HEK293 (cell line): ENCODE measurements around the gene KIF18B.

Source experiments
- MYNN ChIP-seq: fragments of 450-650 bp; formaldehyde crosslinking; IDR thresholded peaks from 2 replicates; pipeline ENCODE4 v1.5.1; 2016; ENCODE audit warnings: missing biosample characterization, missing genetic modification characterization, borderline replicate concordance
- SP3 ChIP-seq: fragments of 450-650 bp; formaldehyde crosslinking; IDR thresholded peaks from 2 replicates; pipeline ENCODE4 v1.5.1; 2016; ENCODE audit warnings: missing biosample characterization, missing genetic modification characterization
- TCF7L2 ChIP-seq: IDR thresholded peaks from 2 replicates; pipeline ENCODE4 v1.6.1; 2011; ENCODE audit warnings: low read depth, mild to moderate bottlenecking, inconsistent platforms, low read length, moderate library complexity, borderline replicate concordance
- YY1 ChIP-seq: fragments of 450-650 bp; formaldehyde crosslinking; IDR thresholded peaks from 2 replicates; pipeline ENCODE4 v1.5.1; 2018; ENCODE audit warnings: missing biosample characterization, missing genetic modification characterization
- ZNF112 ChIP-seq: fragments of 450-650 bp; formaldehyde crosslinking; IDR thresholded peaks from 2 replicates; pipeline ENCODE4 v1.5.0; 2017; ENCODE audit warnings: missing biosample characterization, missing genetic modification characterization
- ZNF510 ChIP-seq: fragments of 450-650 bp; formaldehyde crosslinking; IDR thresholded peaks from 2 replicates; pipeline ENCODE4 v1.5.1; 2018; ENCODE audit warnings: mild to moderate bottlenecking, missing genetic modification characterization, missing biosample characterization; ENCODE audit not compliant: insufficient replicate concordance
- ZNF792 ChIP-seq: fragments of 450-650 bp; formaldehyde crosslinking; IDR thresholded peaks from 2 replicates; pipeline ENCODE4 v1.5.1; 2016; ENCODE audit warnings: missing biosample characterization, missing genetic modification characterization
- TF ChIP-seq, protein P1 (sequence below): fragments of 450-650 bp; formaldehyde crosslinking; IDR thresholded peaks from 2 replicates; pipeline ENCODE4 v1.5.1; 2016; ENCODE audit warnings: missing biosample characterization, missing genetic modification characterization
- TF ChIP-seq, protein P2 (sequence below): fragments of 450-650 bp; formaldehyde crosslinking; IDR thresholded peaks from 2 replicates; pipeline ENCODE4 v1.5.1; 2016; ENCODE audit warnings: missing biosample characterization, missing genetic modification characterization, borderline replicate concordance
- TF ChIP-seq, protein P3 (sequence below): fragments of 450-650 bp; formaldehyde crosslinking; IDR thresholded peaks from 2 replicates; pipeline ENCODE4 v1.5.1; 2016; ENCODE audit warnings: missing biosample characterization, missing genetic modification characterization, low read depth

DNA sequence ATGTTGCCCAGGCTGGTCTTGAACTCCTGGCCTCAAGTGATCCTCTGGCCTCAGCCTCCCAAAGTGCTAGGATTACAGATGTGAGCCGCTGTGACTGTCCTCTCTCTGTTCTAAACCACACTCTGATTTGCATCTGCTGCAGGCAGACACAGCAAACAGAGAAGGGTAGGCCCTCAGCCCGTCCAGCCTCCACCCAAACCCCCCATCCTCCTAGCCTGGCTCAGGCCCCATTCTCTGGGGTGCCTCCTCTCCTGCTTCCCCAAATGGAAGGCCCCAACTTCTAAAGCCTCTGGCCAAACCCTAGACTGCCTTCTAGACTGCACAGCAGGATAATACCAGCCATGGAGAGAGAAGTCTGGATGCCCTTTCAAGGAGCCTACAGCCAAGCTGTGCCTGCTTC, 28.2 kb downstream of the KIF18B start:
- TF ChIP-seq MYNN (tag by site-specific recombination): no peak
- TF ChIP-seq TCF7L2: no peak
- TF ChIP-seq, protein P1, sequence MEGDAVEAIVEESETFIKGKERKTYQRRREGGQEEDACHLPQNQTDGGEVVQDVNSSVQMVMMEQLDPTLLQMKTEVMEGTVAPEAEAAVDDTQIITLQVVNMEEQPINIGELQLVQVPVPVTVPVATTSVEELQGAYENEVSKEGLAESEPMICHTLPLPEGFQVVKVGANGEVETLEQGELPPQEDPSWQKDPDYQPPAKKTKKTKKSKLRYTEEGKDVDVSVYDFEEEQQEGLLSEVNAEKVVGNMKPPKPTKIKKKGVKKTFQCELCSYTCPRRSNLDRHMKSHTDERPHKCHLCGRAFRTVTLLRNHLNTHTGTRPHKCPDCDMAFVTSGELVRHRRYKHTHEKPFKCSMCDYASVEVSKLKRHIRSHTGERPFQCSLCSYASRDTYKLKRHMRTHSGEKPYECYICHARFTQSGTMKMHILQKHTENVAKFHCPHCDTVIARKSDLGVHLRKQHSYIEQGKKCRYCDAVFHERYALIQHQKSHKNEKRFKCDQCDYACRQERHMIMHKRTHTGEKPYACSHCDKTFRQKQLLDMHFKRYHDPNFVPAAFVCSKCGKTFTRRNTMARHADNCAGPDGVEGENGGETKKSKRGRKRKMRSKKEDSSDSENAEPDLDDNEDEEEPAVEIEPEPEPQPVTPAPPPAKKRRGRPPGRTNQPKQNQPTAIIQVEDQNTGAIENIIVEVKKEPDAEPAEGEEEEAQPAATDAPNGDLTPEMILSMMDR: no peak
- TF ChIP-seq, protein P2, sequence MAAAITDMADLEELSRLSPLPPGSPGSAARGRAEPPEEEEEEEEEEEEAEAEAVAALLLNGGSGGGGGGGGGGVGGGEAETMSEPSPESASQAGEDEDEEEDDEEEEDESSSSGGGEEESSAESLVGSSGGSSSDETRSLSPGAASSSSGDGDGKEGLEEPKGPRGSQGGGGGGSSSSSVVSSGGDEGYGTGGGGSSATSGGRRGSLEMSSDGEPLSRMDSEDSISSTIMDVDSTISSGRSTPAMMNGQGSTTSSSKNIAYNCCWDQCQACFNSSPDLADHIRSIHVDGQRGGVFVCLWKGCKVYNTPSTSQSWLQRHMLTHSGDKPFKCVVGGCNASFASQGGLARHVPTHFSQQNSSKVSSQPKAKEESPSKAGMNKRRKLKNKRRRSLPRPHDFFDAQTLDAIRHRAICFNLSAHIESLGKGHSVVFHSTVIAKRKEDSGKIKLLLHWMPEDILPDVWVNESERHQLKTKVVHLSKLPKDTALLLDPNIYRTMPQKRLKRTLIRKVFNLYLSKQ (tag by site-specific recombination): no peak
- TF ChIP-seq, protein P3, sequence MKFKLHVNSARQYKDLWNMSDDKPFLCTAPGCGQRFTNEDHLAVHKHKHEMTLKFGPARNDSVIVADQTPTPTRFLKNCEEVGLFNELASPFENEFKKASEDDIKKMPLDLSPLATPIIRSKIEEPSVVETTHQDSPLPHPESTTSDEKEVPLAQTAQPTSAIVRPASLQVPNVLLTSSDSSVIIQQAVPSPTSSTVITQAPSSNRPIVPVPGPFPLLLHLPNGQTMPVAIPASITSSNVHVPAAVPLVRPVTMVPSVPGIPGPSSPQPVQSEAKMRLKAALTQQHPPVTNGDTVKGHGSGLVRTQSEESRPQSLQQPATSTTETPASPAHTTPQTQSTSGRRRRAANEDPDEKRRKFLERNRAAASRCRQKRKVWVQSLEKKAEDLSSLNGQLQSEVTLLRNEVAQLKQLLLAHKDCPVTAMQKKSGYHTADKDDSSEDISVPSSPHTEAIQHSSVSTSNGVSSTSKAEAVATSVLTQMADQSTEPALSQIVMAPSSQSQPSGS (tag by site-specific recombination): no peak
- TF ChIP-seq YY1 (tag by site-specific recombination): no peak
- TF ChIP-seq ZNF510 (tag by site-specific recombination): no peak
- TF ChIP-seq SP3: no peak
- no peak for TF ChIP-seq ZNF792 (tag by site-specific recombination)
- TF ChIP-seq ZNF112 (tag by site-specific recombination): no peak
